Neural crest cell (in vitro differentiated cells): ENCODE measurements around the gene POLR3A. TPM values are rescaled to one million over a fixed set of nuclear protein-coding genes. Genes with fewer than 3 reads are reported as not detected.

ENCODE experiments used
- DNase-seq: peaks from one replicate; pipeline ENCODE4 v3.0.0; 2021; ENCODE audit warnings: low read depth, mixed read lengths, low spot score
- H3K27ac Mint-ChIP-seq: one replicate; pipeline ENCODE4 v1.8.0; 2021; ENCODE audit warnings: mild to moderate bottlenecking, mixed read lengths; ENCODE audit not compliant: unreplicated experiment
- H3K27me3 Mint-ChIP-seq: 2 replicates; pipeline ENCODE4 v1.8.0; 2021; ENCODE audit warnings: low read depth, mild to moderate bottlenecking, mixed read lengths
- H3K36me3 Mint-ChIP-seq: 2 replicates; pipeline ENCODE4 v1.8.0; 2021; ENCODE audit warnings: low read depth, mild to moderate bottlenecking, mixed read lengths
- H3K4me1 Mint-ChIP-seq: 2 replicates; pipeline ENCODE4 v1.8.0; 2021; ENCODE audit warnings: mixed read lengths
- H3K4me3 Mint-ChIP-seq: one replicate; pipeline ENCODE4 v1.8.0; 2021; ENCODE audit warnings: mild to moderate bottlenecking, mixed read lengths
- H3K9me3 Mint-ChIP-seq: 2 replicates; pipeline ENCODE4 v1.8.0; 2021; ENCODE audit warnings: mixed read lengths
- CTCF ChIP-seq: fragments of 200-600 bp; sonication (generic); conservative IDR thresholded peaks from 2 replicates; pipeline ENCODE4 v1.5.0; 2021; ENCODE audit warnings: antibody characterized with exemption, mild to moderate bottlenecking
- total RNA-seq: library from RNA; stranded (reverse); gene quantifications from 2 replicates; pipeline ENCODE4 v1.2.1, GENCODE V29; 2021

POLR3A gene
- total RNA-seq, 1 donor from 2014 or later, result 28.9 TPM

- Mint-ChIP-seq H3K4me3 (no peak overlapping the region), H3K4me1 (no peaks in the 10 kb centered on the region), H3K9me3 (peaks cover 11% of the 10 kb centered on the region), H3K36me3 (peaks cover 2% of the 10 kb centered on the region), H3K27ac (no peak overlapping the region), H3K27me3 (no peaks in the 10 kb centered on the region)
- no peak for TF ChIP-seq CTCF
- no peak for DNase-seq
Measured at GRCh38 chr10:77955136-77955535, 74.2 kb downstream of the POLR3A start.

- no peak overlapping the region for H3K4me3 Mint-ChIP-seq
- no peak for DNase-seq
- no peaks in the 10 kb centered on the region for H3K27me3 Mint-ChIP-seq
- peaks cover 5% of the 10 kb centered on the region for H3K4me1 Mint-ChIP-seq
- TF ChIP-seq CTCF, result no peak
- peaks cover 11% of the 10 kb centered on the region for H3K9me3 Mint-ChIP-seq
- H3K36me3 Mint-ChIP-seq, result peaks cover 2% of the 10 kb centered on the region
- H3K27ac Mint-ChIP-seq, result no peak overlapping the region
Measured at GRCh38 chr10:77949167-77949566, 80.1 kb downstream of the POLR3A start.

GRCh38 chr10:77946084-77946483 lies 83.2 kb downstream of the POLR3A start:
- H3K27ac Mint-ChIP-seq, result no peak overlapping the region
- no peaks in the 10 kb centered on the region for H3K36me3 Mint-ChIP-seq
- no peak for TF ChIP-seq CTCF
- no peak overlapping the region for H3K4me3 Mint-ChIP-seq
- DNase-seq, result no peak
- H3K27me3 Mint-ChIP-seq, result no peaks in the 10 kb centered on the region
- peaks cover 16% of the 10 kb centered on the region for H3K4me1 Mint-ChIP-seq
- peaks cover 4% of the 10 kb centered on the region for H3K9me3 Mint-ChIP-seq

GRCh38 chr10:77944519-77944918 lies 84.8 kb downstream of the POLR3A start:
- Mint-ChIP-seq H3K9me3 (no peaks in the 10 kb centered on the region), H3K36me3 (no peaks in the 10 kb centered on the region), H3K4me1 (peaks cover 25% of the 10 kb centered on the region), H3K27me3 (no peaks in the 10 kb centered on the region), H3K4me3 (no peak overlapping the region), H3K27ac (no peak overlapping the region)
- no peak for TF ChIP-seq CTCF
- DNase-seq, result no peak

GRCh38 chr10:77943121-77943901 lies 86.0 kb downstream of the POLR3A start:
- no peak overlapping the region for H3K4me3 Mint-ChIP-seq
- no peaks in the 10 kb centered on the region for H3K9me3 Mint-ChIP-seq
- no peak for TF ChIP-seq CTCF
- H3K27me3 Mint-ChIP-seq, result no peaks in the 10 kb centered on the region
- peaks cover 25% of the 10 kb centered on the region for H3K4me1 Mint-ChIP-seq
- peak overlapping the region; percentile 58 for H3K27ac Mint-ChIP-seq
- H3K36me3 Mint-ChIP-seq, result no peaks in the 10 kb centered on the region
- no peak for DNase-seq
